ENCODE measurements around the gene TERF2IP.

- TF ChIP-seq NR2C2 (CRISPR knock-in tag; IDR thresholded peaks at IDR 0.05): no peak
- no peak for TF ChIP-seq NR2C2 (tag; IDR thresholded peaks at IDR 0.05)
- no peak for TF ChIP-seq SP2 (IDR thresholded peaks at IDR 0.05; ENCODE audit: extremely low read depth, low read depth, low read length, poor library complexity, severe bottlenecking)
- no peak for TF ChIP-seq NONO (IDR thresholded peaks at IDR 0.05; ENCODE audit: low read depth in 2 of 2, low read length in 1 of 2)
Measured at GRCh38 chr16:75616521-75617010, 31.0 kb upstream of the TERF2IP start.

Measured in K562 (cell line).